Upper lobe of left lung (tissue), 6 donors: Measurements from ENCODE around the gene NR3C2. TPM values are rescaled to one million over a fixed set of nuclear protein-coding genes. Genes with fewer than 3 reads are reported as not detected.

Source experiments
- ATAC-seq, 2 donors: fragments of 200-7000 bp; cut with Tn5 transposase; one replicate each; pipeline ENCODE4 v1.9.1; 2022; ENCODE audit warnings: mild to moderate bottlenecking in 2 of 2, moderate library complexity in 2 of 2; ENCODE audit not compliant: low FRiP score in 2 of 2
- DNase-seq, 2 donors: peaks; one replicate each; pipeline ENCODE4 v3.0.0-alpha.2; 2019 to 2020
- H3K27ac ChIP-seq, 4 donors: fragments of 200-600 bp; sonication (generic); one replicate each; pipeline ENCODE4 v1.5.1; 2016 to 2019
- H3K27me3 ChIP-seq, 4 donors: fragments of 200-600 bp; sonication (generic); one replicate each; pipeline ENCODE4 v1.5.1; 2017 to 2019
- H3K36me3 ChIP-seq, 4 donors: fragments of 200-600 bp; sonication (generic); one replicate each; pipeline ENCODE4 v1.5.1; 2016 to 2019
- H3K4me1 ChIP-seq, 4 donors: fragments of 200-600 bp; sonication (generic); one replicate each; pipeline ENCODE4 v1.5.1; 2018 to 2019
- H3K4me3 ChIP-seq, 4 donors: fragments of 200-600 bp; sonication (generic); one replicate each; pipeline ENCODE4 v1.5.1; 2017 to 2019; ENCODE audit warnings: mild to moderate bottlenecking in 2 of 4, moderate library complexity in 1 of 4
- H3K9me3 ChIP-seq, 4 donors: fragments of 200-600 bp; sonication (generic); one replicate each; pipeline ENCODE4 v1.5.1; 2018 to 2019
- CTCF ChIP-seq, 6 experiments: fragments of 450-650 bp in 4 of 6; fragments of 200-600 bp in 2 of 6; sonication (generic) in 2 of 6; IDR thresholded peaks; one replicate each; pipeline ENCODE4 v1.5.1; 2016 to 2019; ENCODE audit warnings: antibody characterized with exemption in 6 of 6
- EP300 ChIP-seq, 4 donors: sonication (generic); formaldehyde crosslinking; IDR thresholded peaks; one replicate each; pipeline ENCODE4 v1.5.1; 2017; ENCODE audit warnings: antibody characterized with exemption in 4 of 4, control low read depth in 2 of 4
- POLR2A ChIP-seq, 4 donors: fragments of 450-650 bp; IDR thresholded peaks; one replicate each; pipeline ENCODE4 v1.5.1; 2016 to 2017; ENCODE audit warnings: antibody characterized with exemption in 4 of 4, mild to moderate bottlenecking in 2 of 4
- POLR2AphosphoS5 ChIP-seq, 2 donors: sonication (generic); formaldehyde crosslinking; IDR thresholded peaks; one replicate each; pipeline ENCODE4 v1.5.1; 2017; ENCODE audit warnings: antibody characterized with exemption in 2 of 2
- WGBS, 2 donors: methylation state at CpG; one replicate each; pipeline ENCODE4 v1.1.5; 2017 to 2018; 5-methylcytosine and 5-hydroxymethylcytosine counted together
- total RNA-seq, 6 donors: library from RNA; depleted of rRNA in 4 of 6; stranded (reverse); fragments of >200 nt in 4 of 6; gene quantifications; one replicate each; pipeline versions ENCODE4 v1.1.0 to v1.2.1, GENCODE V29; 2016 to 2021
- donor health status: DM: no; HTN: no; CAD: no; lungs with moderate emphysema.
- donor health status: DM: no; HTN: yes; CAD: no; lungs with severe emphysema.

The NR3C2 gene
- total RNA-seq, 6 donors from 2014 or later: 10.3 to 39.8 (median 23.7) TPM

DNA sequence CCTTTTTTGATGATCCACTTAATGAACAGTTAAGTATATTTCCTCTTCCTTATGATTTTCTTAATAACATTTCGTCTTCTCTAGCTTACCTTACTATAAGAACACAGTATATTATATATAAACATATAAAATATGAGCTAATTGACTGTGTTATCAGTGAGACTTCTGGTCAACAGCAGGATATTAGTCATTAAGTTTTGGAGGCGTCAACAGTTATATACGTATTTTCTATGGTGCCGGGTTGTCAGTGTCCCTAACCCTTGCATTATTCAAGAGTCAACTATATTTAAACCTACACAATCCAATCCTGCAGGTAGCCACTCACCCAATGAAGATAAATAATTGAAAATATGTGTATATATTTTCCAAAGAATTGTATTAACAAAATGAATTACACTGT, 88.0 kb downstream of the NR3C2 start:
- Histone ChIP-seq H3K36me3 (no peaks in the 10 kb centered on the region), H3K4me3 (no peak overlapping the region), H3K4me1 (peaks cover 3 to 14% (median 7%) of the 10 kb centered on the region in 4 donors), H3K27ac (no peak overlapping the region), H3K27me3 (no peaks in the 10 kb centered on the region), H3K9me3 (no peaks in the 10 kb centered on the region)
- ATAC-seq (no peak), DNase-seq (no peak)
- 89 to 91% methylated on average over 4 of the region's 4 CpGs for WGBS, 2 donors
- TF ChIP-seq POLR2A (IDR thresholded peaks at IDR 0.05): no peak
- no peak for TF ChIP-seq EP300 (IDR thresholded peaks at IDR 0.05)
- no peak for TF ChIP-seq POLR2AphosphoS5 (IDR thresholded peaks at IDR 0.05)
- no peak for TF ChIP-seq CTCF (IDR thresholded peaks at IDR 0.05)

- H3K4me1 ChIP-seq: peaks cover 3 to 14% (median 7%) of the 10 kb centered on the region in 4 donors
- H3K9me3 ChIP-seq: no peaks in the 10 kb centered on the region
- H3K27me3 ChIP-seq: no peaks in the 10 kb centered on the region
- H3K4me3 ChIP-seq: no peak overlapping the region
- no peaks in the 10 kb centered on the region for H3K36me3 ChIP-seq
- DNase-seq (no peak), ATAC-seq (no peak)
- no peak overlapping the region for H3K27ac ChIP-seq
- TF ChIP-seq POLR2AphosphoS5 (IDR thresholded peaks at IDR 0.05): no peak
- no peak for TF ChIP-seq POLR2A (IDR thresholded peaks at IDR 0.05)
- TF ChIP-seq EP300 (IDR thresholded peaks at IDR 0.05): no peak
- TF ChIP-seq CTCF (IDR thresholded peaks at IDR 0.05): no peak
Observed at GRCh38 chr4:148353571-148353970, 88.6 kb downstream of the NR3C2 start.

DNA sequence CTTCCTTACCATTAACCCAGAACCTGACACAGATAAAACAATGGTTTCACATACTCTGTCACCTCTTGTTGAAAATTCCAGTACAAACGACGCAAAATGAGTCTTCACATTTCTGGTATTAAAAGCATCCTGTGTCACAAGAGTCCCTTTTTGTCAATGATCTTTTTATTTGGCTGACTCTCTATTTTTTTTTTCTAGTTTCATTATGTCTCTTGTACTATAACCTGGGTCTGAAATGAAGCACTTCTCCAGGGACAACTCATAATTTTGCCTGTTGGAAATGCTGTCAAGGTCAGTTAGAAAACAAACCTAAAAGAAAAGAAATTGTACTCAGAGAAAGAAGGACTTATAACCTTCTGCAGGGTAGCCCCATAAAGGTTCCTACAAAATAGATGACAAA, 93.1 kb downstream of the NR3C2 start:
- Histone ChIP-seq H3K4me1 (peaks cover 0 to 10% (median 3%) of the 10 kb centered on the region in 4 donors), H3K36me3 (no peaks in the 10 kb centered on the region), H3K4me3 (no peak overlapping the region), H3K9me3 (no peaks in the 10 kb centered on the region), H3K27me3 (no peaks in the 10 kb centered on the region), H3K27ac (no peak overlapping the region)
- WGBS, 2 donors: 74 to 82% methylated on average over 2 of the region's 2 CpGs
- no peak for TF ChIP-seq POLR2AphosphoS5 (IDR thresholded peaks at IDR 0.05)
- no peak for TF ChIP-seq POLR2A (IDR thresholded peaks at IDR 0.05)
- no peak for TF ChIP-seq EP300 (IDR thresholded peaks at IDR 0.05)
- no peak for TF ChIP-seq CTCF (IDR thresholded peaks at IDR 0.05)
- DNase-seq (no peak), ATAC-seq (no peak)

DNA sequence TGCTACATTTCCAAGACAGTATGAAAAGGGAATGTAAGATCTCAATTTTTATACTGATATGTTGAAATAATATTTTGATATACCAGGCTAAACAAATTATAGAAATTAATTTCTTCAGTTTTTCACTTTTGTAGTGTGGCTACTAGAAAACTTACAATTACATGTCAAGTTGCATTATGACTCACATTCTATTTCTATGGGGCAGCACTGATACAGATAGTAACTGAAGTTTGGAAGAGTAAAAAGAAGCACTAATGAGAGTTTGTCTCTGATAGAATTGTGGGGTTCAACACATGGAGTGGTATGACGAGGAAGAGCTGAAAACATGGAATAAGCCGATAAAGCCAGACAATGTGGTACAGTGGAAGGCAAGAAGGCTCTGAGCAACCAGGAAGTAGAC, 95.6 kb downstream of the NR3C2 start:
- H3K27ac ChIP-seq: no peak overlapping the region
- TF ChIP-seq POLR2AphosphoS5 (IDR thresholded peaks at IDR 0.05) (no peak), CTCF (IDR thresholded peaks at IDR 0.05) (no peak), EP300 (IDR thresholded peaks at IDR 0.05) (no peak)
- no peak overlapping the region for H3K4me3 ChIP-seq
- H3K4me1 ChIP-seq: peaks cover 0 to 10% (median 4%) of the 10 kb centered on the region in 4 donors
- H3K9me3 ChIP-seq: no peaks in the 10 kb centered on the region
- 87 to 97% methylated on average over 2 of the region's 2 CpGs for WGBS, 2 donors
- ATAC-seq (no peak), DNase-seq (no peak)
- H3K36me3 ChIP-seq: no peaks in the 10 kb centered on the region
- H3K27me3 ChIP-seq: no peaks in the 10 kb centered on the region

DNA sequence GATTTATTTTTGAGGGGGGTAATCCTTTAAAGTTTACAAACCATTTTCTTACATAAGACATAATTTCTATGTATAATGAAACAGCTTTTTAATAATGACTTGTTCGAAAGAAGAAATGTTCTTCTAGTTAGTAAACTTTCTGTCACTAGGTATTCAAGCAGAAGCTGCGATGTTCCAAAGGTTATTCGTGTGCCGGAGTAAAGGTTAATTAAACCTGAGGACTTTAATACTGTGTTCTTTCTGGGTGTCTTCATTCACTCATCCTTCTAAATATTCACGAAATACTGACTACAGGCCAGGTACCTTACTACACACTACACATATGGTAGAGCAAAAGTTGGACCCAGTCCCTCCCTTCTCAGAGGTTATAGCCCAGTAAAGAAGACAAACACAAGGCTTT, 96.7 kb downstream of the NR3C2 start:
- DNase-seq (no peak), ATAC-seq (no peak)
- 73 to 74% methylated on average over 5 of the region's 5 CpGs for WGBS, 2 donors

More for the DNA sequence above, 96.7 kb downstream of the NR3C2 start:
- TF ChIP-seq POLR2AphosphoS5 (IDR thresholded peaks at IDR 0.05) (no peak), POLR2A (IDR thresholded peaks at IDR 0.05) (no peak), CTCF (IDR thresholded peaks at IDR 0.05) (no peak)
- Histone ChIP-seq H3K36me3 (no peaks in the 10 kb centered on the region), H3K27ac (no peak overlapping the region), H3K9me3 (no peaks in the 10 kb centered on the region), H3K4me3 (no peak overlapping the region), H3K27me3 (no peaks in the 10 kb centered on the region), H3K4me1 (peaks cover 0 to 10% (median 6%) of the 10 kb centered on the region in 4 donors)
